Left hindlimb (tissue), 1 donor: Measurements from ENCODE around the gene TACR2.

Source experiments
- DNase-seq: peaks from one replicate; pipeline ENCODE4 v3.0.0-alpha.2; 2018

The TACR2 gene

DNA sequence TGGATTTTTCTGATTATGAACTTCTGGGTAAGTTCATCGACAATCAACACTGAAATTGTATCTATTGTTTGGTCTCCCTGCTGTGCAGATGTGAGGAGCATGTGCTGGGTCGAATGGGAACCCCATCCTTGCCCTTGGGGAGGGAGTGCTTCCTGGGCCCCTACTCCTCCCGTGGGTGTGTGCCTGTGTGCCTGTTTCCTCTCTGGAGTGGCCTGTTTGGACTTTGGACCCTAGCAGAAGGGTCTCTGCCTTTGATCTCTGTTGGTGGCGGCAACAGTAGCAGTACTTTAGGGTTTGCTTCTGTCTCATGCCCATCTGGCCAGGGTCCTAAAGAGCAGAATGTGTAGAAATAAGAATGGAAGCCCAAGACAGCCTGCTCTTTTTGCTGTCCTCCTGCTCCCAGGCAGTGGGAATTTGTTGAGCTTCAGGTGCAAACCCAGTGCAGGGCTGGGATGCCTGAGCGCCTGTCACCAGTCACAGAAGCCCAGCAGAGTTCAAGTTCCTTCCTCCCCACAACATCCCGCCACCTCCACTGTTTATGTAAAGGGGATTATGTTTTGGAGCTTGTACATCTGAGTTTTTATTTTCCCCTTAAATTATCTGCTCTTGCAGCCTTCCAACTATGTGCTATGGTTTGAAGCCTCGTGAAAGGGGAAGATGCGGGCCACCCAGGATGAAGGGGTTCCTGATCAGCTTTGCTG is 1.5 kb upstream of the TACR2 start:
- no peak for DNase-seq

DNA sequence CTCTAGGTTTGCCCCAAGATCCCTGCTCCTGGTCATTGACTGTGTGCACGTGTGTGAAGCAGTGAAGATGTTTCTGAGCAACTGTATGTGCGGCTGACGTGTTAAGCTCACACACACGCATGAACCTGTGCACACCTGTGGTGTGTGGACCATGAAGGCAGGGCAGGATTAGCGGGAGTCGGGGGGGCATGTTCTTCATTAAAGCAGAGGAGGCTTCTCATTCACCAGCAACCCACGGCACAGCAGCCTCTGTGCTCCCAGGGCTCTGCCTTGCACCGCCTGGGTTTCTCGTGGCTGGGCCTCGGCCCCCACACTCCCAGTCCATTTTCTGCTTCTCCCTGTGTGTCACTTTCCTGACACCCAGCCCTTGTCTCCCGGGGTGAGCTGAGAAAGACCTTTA is 824 bp upstream of the TACR2 start:
- DNase-seq, result no peak

DNA sequence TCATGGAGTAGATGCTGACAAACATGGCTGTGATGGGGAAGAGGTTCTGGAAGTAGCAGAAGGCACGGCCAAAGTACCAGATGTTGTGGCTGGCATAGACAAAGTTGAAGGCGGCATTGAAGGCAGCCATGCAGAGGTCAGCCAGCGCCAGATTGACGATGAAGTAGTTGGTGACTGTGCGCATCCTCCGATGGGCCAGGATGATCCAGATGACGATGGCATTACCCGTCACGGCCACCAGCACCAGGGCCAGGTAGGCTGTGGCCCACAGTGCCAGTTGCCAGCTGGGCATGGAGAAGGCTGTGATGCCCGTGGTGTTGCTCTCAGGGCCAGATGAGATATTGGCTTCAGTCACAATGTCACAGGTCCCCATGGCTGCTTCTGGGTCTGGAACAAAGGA is 767 bp downstream of the TACR2 start:
- DNase-seq, result no peak

DNA sequence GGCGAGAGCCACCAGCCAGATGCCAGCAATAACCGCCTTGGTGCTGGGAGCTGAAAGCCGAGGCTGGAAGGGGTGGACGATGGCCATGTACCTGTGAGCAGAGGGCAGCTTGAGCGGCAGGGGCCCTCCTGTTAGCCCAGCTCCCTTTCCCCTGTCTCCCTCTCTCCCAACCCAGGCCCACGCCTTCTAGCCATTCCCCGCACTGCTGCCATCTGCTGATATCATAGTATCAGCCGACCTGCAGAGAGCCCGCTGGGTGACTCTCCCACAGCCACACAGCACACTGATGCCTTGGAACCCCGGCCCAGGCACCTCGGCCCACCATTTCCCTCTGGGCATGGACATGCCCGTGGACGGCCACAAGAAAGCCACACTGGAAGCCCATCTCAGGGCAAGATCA is 1.7 kb downstream of the TACR2 start:
- no peak for DNase-seq

DNA sequence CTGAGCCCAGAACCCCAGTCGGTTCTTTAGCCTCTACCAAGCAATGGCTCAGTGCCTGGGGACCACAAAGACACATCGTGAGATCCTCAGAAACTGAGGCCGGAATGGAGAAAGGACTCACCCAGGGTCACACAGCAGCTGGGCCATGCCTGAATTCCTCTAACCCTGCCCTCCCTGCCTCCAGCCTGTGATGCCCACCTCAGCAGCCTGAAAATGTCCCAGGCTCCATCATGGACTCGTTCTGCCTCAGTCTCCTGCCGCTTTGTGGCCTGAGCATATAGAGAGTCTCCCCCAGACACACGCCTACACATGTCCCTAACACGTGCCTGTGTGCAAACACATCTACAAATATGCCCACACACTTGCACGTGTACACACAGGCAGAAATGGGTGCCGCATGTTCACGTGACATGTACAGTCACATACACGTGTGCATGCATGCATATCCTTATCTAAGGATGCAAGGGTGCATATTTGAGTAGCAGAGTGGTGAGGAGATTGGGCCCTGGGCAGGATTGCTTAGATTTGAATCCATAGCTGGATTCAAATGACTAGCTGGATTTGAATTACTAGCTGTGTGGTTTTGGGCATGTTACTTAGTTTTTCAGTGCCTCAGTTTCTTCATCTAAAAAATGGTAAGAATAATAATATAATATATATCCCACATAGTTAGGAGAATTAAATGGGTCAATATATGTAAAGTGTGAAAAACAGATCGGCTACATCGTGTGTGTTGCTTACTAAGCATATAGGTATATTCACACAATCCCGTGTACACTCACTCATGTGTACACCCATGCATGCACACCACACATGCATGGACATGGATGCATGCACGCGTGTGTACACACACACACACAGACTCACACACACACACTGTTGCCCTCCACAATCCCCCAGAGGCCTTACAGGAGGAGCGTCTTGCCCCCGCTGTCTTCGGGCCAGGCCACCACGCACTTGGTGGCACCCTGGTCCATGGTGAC is 2.4 kb downstream of the TACR2 start:
- no peak for DNase-seq

DNA sequence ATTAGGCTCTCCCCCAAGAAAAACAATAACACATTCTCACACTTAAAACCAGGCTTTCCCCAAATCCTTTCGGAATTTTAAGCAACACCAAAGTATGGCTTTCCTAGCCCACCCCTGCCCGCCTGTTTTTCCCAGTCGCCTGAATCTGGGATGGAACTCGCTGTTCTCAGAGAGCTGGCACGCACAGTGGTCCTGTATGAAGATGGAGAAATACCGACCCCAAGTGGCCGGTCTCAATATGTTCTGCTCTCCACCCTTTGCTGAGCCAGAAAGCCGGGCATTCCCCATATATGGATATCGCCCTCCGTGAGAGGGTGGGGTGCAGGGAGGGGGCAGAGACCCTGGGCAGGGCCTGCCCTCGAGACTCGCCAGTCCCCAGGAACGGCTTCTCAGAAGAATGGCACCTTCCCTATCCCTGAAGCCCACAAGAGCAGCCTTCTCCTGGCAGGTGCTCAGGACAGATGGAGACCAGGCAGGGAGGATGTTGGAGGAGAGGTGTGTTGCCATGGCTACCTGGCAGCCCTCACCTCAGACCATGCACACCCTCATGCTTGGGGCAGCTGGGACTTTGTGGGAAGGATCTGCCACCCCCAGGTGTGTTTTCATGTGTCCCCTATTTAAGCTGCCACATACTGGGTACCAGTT is 3.4 kb downstream of the TACR2 start:
- no peak for DNase-seq

DNA sequence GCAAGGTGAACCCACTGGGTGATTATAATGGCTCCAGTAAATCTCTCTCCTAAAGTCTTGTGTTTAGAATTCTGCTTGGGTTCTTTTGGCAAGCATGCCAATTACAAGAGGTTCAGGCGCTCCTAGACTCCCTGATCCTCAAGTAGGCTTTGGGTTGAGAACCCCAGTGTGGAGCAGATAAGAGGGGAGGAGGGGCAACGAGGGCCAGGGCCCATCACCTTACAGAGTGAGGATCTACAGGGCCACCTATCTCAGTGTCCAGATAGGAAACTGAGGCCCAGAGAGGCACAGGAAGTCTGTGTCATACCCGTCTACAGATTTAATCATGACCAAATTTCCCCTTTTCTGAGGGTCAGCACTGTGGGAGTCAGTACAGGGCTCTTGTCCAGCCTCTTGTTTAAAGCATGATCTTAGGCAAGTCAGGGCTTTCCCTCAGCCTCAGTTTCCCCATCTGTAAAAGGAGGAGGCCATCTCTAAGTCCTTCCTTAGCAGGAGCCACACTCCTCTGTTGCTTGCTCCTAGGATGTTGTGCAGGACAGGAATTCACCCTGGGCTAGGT is 4.4 kb downstream of the TACR2 start:
- DNase-seq, result no peak

DNA sequence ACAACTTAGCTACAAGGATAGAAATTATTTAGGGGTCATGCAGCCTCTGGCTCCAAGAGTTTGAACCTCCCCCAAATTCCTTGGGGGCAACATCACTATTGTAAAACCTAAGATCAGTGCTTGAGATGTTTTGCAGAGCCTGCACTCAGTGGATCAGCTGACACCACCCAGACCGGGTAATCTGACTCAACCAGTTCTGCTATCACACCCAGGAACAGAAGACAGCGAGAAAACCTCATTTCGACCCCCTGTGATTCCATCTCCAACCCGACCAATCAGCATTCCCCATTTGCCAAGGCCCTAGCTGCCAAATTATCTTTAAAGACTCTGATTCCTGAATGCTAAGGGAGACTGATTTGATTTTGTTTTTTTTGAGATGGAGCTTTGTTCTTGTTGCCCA is 5.2 kb downstream of the TACR2 start:
- DNase-seq, result no peak

DNA sequence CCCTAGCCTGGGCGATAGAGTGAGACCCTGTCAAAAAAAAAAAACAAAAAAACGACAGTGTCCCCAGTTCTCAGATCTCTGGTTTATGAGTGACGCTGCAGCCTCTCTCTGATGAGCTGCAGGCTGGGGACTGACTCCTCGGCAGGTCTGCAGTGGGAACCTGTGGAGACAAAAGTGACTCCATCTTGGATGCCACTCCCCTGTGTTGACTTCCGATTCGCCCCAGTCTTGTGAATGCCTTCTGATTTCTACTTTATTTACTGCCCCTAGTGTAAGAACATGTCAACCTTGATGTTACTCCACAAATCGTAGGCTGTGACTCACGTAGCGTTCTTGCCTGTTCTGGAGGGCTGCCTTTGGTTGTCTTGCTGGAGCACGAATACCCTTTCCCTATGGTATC is 6.2 kb downstream of the TACR2 start:
- DNase-seq, result no peak

DNA sequence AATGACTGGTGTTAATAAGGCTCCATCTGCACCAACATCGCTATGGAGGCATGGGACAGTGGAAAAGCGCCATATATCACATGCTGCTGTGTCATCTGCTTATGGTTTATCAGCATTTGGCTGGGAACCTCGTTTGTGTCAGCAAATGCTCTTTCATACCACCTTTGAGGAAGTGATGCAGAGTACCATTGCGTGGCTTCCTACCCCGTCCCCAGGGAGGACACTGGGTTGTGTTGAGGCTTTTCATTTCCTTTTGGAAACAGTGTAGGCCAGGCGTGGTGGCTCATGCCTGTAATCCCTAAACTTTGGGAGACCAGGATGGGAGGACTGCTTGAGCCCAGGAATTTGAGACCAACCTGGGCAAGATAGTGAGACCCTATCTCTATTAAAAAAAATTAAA is 6.8 kb downstream of the TACR2 start:
- no peak for DNase-seq

DNA sequence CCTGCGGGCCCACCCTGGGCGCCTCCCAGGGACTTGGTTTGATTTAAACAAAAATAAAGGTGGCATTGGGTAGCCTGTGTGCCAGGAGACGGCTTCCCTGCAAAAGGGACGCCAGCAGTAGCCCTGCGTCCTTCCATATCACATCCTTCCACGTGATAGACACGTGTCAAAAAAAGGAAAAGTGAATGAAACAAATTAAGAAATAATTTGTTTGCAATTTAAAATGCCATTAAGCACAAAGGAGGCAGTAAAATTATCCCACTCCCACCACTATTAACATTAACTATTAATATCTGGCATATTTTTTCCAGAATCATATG is 7.6 kb downstream of the TACR2 start:
- no peak for DNase-seq

DNA sequence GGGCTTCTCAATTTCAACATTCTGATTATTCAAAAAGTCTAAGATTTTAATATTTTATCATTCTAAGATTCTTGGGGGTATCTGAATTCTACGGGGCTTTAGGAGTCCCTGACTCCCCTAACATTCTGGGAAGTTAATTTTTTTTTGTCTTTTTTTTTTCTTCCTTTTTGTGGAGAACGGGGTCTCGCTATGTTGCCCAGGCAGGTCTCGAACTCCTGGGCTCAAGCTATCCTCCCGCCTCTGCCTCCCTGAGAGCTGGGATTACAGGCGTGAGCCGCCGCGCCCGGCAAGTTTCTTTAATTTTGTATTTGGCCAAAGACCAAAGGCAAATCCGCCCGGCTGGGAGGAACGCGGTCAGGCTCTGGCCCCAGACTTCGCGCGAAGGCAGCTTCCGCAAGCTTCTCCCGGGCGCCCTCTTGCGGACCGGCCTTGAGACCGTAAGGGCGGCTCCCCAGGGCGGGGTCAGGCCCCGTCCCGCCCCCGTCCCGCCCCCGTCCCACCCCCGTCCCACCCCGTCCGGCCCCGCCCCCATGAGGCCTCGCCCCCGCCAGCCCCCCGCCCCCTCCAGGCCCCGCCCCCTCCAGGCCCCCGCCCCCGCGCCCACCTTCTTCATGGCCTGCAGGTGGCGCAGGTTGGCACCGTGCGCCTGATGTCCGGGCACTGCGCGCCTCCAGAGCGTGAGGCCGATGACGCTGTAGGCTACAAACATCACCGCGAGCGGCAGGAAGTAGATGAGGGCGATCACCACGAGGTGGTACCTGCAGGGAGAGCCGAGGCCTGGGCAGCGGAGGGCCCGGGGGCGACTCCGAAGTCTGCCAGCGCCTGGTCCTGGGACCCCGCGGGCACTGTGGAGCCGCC is 8.2 kb downstream of the TACR2 start:
- peak; percentile 93 for DNase-seq

DNA sequence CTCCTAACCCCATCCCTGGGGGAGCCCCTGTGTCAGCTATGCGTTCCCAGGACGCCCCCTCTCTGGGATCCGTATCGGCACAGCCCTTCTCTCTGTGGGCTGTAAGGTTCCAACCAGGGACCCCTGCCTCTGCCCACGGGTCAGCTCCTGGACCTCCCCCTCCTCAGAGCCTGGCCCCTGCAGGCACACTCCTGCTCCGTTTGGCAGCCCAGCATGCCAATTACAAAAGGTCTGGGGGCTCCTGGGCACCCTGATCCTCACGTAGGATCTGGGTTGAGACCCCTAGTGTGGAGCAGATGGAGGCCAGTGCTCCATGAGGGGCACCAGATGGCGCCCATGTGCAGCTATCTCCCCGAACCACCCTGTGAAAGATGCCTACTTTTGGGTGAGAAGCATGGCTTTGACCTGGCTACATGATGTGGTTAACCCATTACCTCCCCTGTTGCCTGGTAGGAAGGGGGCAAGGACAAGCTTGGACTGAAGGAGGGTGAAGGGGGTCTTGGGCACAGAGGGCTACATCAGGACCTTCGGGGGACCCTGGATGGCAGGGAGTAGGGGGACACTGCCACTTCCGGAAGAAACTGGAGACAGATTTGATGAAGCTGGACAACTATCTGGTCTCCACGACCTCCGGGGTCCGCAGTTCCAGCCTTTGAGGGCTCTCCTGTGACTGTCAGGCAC is 9.0 kb downstream of the TACR2 start:
- no peak for DNase-seq

DNA sequence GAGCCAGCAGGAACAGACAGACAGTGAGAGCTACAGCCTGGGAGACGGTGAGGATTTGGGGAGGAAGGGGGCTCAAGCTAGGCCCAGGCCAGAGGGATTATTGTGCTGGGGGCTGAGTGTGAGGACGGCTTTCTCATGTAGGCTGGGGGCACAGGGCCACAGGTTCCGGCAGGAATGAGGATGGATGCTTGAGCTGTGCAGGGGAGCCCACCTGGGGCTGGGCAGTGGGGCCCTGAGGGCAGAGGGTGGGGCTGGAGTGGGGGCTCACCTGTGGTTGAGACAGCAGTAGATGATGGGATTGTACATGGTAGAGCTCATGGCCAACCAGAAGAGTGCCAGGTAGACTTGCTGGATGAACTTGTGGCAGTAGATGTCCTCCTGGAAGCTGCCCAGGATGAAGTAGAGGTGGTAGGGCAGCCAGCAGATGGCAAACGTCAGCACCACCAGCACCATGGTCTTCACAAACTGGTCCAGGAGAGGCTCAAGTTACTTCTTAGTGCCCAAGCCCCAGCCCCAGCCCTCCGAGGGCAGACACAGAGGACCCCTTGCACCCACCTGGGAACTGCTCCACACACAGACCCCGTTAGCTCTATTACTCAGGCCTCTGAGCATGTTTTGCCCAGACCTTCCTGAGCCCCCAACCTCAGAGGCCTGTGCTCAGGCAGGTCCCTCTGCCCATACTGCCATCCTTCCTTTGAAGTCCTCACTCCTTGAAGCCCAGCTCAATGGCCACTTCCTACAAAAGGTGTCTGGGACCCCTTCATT is 9.7 kb downstream of the TACR2 start:
- no peak for DNase-seq

DNA sequence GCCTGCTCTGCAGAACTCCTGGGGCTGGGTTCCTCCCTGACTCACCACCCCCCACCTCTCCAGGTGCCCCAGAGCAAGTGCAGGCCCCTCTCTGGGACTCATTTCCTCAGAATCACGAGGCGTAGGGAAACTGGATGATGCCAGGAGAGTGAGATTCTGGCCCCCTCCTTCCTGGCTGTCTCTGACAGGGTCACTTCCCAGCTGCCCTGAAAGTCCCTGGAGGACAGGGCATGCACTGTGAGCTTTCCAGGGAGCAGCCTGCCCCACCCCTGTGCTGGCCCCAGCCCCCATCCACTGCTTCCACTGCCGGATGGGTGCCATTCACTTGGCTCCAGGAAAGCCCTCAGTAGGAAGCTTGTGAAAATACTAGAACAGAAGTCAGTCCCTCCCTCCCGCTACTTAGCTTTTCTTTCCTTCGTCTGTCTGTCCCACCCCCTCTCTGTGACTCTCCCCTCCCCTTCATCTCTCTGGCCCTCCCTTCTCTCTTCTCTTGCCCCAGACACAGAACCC is 10.4 kb downstream of the TACR2 start:
- DNase-seq, result peak; percentile 51

DNA sequence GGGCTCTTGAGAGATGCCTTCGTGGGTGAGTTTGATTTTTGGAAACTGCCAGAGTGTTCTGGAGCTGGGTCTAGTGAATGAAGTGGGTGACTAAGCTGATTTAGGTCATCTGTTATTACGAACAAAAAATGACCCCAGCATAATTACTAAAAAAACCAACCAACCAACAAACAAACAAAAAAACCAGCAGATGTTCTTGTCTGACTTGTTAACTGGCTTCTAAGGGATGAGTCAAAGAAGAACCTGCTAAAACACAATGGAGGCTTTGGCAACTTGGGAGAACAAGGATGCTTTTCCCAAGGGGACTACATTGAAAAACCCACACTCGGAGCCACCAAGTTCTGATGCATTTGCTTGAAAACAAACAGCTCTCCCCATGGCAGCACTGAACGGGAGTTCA is 11.5 kb downstream of the TACR2 start:
- DNase-seq, result no peak

DNA sequence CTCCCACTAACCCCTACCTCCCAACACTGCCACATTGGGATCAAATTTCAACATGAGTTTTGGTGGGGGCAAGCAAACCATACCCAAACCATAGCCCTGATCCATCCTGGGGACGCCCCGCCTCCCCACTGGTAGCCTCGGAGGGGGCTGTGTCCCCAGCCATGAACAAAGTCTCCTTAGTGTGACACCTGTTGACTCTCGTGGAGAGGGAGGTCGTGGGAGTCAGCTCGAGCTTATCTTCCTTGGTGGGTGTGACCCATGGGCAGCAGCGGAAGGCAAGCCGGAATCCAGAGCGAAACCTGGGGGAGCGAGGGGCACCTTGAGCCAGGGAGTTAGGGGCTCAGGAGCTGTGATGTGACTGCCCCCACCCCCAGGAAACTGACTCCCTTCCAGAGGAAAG is 11.9 kb downstream of the TACR2 start:
- DNase-seq, result no peak

DNA sequence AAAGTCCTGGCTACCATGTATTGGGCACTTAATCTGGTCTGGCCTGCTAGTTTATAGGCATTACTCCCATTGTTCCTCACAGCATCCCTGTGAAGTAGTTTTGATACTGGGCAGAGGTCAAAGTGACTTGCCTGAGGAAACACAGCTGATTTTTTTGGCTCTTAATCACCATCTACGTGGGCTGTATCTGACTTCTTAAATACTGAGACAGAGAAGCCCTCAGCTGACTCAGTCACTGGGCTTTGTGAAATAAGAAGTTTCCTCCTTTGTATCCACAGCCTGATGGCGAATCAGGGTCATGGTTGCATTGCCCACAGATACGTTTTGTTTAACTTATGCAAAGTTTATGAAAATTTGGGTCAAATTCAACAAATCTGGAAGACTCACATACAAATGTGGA is 13.2 kb downstream of the TACR2 start:
- DNase-seq, result no peak

DNA sequence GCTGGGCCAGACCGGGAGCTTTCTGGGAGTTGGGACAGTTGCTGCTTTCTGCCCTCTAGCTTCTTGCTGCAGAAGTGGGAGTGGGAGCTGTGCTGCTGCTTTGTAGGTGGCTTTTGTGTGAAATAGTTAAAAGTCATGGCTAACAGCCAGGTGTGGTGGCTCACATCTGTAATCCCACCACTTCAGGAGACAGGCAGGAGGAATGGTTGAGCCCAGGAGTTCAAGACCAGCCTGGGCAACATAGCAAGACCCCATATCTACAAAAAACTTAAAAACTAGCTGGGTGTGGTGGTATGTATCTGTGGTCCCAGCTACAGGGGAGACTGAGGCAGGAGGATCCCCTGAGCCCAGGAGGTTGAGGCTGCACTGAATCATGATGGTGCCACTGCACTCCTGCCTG is 13.7 kb downstream of the TACR2 start:
- DNase-seq, result no peak

DNA sequence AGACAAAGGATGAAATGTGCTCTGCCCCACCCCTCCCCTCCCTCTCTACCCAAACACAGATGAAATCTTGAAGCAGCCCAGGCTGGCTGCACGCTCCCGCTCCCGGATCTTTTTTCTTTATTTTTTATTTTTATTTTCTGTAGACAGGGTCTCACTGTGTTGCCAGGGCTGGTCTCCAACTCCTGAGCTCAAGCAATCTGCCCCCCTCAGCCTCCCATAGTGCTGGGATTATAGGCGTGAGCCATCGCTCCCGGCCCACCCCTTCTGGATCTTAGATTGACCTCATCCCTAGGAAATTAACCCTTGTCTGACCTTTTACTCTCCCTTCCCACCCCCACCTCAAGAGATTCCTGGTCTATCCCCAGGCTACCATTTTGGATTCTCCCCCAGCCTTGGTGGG is 14.3 kb downstream of the TACR2 start:
- DNase-seq, result no peak

DNA sequence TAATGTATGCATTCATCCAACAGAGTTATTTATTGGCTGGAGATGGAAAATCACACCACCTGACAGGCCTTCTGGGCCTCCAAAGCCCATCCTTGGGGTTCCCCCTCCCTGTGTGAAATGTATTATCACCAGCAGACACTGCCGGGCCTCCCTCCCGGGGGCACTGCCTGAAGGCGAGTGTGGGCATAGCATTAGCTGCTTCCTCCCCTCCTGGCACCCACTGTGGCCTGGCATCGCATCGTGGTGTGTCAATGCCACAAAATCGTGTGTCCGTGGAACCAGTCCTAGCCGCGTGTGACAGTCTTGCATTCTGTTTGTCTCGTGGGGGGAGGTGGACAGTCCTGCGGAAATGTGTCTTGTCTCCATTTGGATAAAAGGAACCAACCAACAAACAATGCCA is 15.3 kb downstream of the TACR2 start:
- DNase-seq, result no peak
